ENCODE results near the gene MUC4.

- TF ChIP-seq EZH2phosphoT487 (IDR thresholded peaks at IDR 0.05; ENCODE audit: insufficient read depth, low read depth), result no peak
- TF ChIP-seq EZH2 (IDR thresholded peaks at IDR 0.05; ENCODE audit: insufficient read depth, poor library complexity, severe bottlenecking), result no peak
Observed at GRCh38 chr3:195825191-195825588, 13.5 kb upstream of the MUC4 start.
